HG02798 (cell line): ENCODE results near the gene SGSM1.

Experiments used
- ATAC-seq: cut with Tn5 transposase; IDR thresholded peaks from one replicate; pipeline ENCODE4 v1.9.1; 2021; ENCODE audit warnings: mild to moderate bottlenecking; ENCODE audit not compliant: unreplicated experiment, poor library complexity

Gene SGSM1

GRCh38 chr22:24801901-24802465, 4.0 kb upstream of the SGSM1 start:
- ATAC-seq = no peak

GRCh38 chr22:24803064-24803542, 2.9 kb upstream of the SGSM1 start:
- no peak for ATAC-seq

- ATAC-seq = no peak
Observed at GRCh38 chr22:24806663-24807001, 621 bp downstream of the SGSM1 start.

- ATAC-seq = no peak
Observed at GRCh38 chr22:24807284-24807950, 1.4 kb downstream of the SGSM1 start.

GRCh38 chr22:24809331-24809730, 3.3 kb downstream of the SGSM1 start:
- no peak for ATAC-seq

GRCh38 chr22:24810043-24810749, 4.2 kb downstream of the SGSM1 start:
- no peak for ATAC-seq

DNA sequence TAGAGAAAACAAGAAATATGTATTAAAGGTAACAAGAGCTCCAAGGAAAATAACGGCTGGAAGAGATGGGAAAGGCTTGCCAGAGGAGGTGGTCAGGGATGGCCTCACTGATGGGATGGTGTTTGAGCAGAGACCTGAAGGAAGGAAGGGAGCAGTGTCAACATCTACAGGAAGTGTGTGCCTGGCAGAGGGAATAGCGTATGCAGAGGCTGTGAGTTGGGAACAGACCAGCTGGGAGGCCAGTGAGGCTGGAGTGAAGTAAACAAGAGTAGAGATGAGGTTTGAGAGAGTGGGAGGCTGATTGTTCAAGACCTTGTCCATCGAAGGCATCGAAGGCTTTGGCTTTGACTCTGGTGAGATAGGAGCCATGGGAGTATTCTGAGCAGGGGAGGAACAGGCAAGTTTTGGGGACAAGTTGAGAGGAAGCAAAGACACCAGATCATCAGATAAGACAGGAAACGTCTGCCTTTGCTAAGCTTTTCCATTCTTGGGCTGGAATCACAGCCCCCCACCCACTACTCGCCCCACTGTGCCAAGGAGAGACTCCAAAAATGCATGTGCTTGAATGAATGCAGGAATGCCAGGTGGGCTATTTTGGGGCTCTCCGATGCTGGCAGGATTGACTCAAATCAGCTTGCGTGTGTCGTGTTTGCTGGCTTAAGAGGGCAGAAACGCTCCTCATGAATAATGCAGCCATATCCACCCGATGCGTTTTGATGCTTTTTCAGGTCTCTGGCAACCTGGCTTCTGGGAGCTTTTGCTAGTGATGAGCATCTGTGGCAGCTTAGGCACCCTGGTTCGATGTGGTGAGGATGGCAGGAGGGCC, 7.2 kb downstream of the SGSM1 start:
- no peak for ATAC-seq

DNA sequence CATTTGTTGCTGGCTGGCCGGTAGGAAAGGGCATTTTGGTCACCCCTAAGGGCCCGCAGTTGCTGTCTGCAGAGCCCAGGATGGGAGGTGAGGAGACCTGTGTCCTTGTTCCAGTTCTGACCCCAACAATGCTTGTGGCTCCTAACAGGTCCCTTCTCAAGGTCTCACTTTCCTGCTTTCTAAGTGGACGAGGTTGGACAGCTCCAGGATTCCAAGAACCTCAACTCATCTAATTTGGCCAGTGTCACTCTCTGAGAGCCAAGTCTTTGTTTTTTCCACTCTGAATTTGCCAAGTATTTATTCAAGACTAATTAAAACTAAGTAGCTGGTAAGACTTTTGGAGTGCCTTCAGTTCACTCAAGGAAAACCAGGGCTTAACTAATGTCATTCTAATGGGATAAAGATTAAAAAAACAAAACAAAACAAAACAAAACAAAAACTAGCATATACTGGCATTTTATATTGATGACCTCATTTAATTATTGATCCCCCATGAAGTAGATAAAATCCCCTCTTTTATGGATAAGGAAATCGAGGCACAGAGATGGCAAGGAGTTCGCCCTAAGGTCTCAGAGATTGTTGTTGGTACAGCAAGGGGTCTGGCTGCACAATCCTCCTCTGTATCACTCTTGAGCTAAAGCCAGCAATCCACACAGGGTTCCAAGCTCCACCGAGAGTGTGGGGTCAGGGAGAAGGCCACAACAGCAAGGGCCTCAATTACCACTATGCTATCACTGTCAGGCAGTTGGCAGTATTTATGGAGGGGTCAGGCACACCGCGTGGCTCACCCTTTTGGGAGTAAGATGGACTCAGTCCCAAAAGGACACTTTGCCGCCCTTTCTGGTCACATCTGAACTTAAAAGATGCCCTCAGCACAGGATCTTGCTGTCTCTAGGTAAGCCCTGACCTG, 8.1 kb downstream of the SGSM1 start:
- ATAC-seq = no peak

- ATAC-seq = no peak
Observed at GRCh38 chr22:24816806-24817205, 10.8 kb downstream of the SGSM1 start.

DNA sequence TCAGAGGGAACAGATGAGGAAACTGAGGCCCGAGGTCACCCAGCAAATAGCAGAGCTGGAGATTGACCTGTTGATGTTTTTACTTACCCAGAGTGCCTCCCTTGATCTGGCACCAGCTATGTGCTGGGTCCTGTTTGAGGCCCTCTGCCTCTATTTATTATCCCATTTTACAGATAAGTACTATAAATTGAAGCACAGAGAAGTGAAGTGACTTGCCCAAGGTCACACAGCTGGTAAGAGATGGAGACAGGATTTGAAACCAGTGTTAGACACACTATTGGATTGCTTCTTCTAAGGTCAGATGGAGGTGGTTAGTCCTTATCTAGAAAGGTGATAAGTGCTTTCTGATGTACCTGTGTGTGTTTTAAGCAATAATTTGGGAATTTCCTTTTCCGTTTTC, 13.5 kb downstream of the SGSM1 start:
- ATAC-seq = no peak

DNA sequence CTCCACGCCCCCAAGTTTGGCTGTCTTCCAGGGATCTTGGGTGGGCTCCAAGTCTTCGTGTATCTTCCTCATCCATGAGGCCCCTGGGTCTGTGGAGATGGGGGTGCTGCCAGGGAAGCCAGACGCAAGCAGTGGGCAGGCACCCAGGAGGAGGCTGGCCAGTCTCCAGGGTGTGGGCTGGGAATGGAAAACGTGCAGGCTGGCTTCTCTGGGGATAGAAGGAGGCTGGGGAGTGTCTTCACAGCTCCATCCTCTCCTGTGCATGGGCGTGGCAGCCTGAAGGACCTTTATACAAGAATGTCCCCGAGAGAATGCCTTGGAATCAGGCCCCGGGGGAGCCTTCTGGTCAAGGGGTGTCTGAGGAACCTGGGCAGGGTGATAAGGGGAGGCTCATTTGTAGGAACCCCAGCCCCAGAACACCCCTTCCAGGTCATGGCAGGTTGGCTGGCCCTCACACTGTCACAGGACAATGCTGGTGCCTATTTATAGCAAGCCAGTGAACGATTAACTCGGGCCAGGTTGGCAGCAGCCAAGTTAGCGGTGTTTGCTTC, 14.0 kb downstream of the SGSM1 start:
- ATAC-seq = no peak

DNA sequence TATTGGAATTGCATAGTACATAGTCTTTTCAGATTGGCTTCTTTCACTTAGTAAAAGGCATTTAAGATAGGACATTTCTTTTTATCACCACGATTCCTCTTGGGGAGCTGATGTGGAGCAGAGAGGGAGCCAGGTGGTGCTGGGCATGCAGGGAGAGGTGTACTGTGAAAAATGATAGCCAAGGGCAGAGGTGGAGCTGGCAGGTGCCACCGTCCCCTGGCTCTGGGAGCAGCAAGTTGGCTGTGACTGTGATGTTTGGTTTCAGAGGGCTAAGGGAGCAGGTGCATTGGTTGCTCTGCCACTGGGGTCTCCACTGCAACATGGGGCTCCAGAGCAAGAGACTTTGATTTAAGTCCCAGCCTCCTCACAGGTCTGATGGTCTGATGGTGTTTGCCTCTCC, 16.5 kb downstream of the SGSM1 start:
- ATAC-seq = no peak

- ATAC-seq = no peak
Observed at GRCh38 chr22:24823787-24824186, 17.8 kb downstream of the SGSM1 start.

DNA sequence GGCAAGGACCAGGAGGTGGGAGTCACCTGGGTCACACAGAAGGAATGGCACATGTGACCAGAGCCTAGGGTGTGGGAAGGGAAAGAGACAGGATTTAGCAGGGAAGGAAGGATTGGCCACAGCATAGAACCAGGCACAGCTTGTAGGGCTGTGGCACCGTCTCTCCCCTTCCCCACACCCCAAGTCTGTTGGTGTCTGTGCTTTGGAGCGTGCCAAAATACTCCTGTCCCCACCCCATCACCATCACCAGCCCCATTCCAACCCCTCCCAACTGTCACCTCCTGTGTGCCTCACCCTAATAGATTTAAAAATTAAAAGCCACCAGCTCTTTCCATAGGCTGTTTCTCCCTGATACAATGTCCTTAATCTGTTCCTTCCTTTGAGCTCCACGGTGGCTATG, 18.2 kb downstream of the SGSM1 start:
- ATAC-seq = no peak

GRCh38 chr22:24824915-24825314, 18.9 kb downstream of the SGSM1 start:
- no peak for ATAC-seq

DNA sequence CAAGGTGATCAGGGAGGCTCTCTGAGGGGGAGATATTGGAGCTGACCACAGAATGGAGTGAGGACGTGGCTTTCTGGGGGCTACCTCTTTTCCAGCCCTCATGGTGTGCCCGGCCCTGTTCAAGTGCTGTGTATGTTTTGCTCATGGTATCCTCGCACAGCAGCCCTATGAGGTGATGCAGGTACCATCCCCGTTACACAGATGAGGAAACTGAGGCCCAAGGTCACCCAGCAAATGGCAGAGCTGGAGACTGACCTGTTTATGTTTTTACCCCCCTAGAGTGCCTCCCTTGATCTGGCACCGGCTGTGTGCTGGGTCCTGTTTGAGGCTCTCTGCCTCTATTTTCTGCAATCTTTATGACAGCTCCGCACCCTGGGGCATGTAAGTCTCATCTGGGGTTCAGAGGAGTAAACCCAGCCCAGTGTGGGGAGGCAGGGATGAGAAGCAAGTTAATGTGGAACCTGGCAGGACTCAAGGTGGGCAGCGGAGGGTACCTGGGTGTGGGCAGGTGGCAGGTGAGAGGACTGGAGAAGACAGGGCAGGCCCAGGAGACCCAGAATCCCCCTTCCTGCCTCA, 20.8 kb downstream of the SGSM1 start:
- no peak for ATAC-seq

- ATAC-seq = no peak
Observed at GRCh38 chr22:24827296-24827695, 21.3 kb downstream of the SGSM1 start.

DNA sequence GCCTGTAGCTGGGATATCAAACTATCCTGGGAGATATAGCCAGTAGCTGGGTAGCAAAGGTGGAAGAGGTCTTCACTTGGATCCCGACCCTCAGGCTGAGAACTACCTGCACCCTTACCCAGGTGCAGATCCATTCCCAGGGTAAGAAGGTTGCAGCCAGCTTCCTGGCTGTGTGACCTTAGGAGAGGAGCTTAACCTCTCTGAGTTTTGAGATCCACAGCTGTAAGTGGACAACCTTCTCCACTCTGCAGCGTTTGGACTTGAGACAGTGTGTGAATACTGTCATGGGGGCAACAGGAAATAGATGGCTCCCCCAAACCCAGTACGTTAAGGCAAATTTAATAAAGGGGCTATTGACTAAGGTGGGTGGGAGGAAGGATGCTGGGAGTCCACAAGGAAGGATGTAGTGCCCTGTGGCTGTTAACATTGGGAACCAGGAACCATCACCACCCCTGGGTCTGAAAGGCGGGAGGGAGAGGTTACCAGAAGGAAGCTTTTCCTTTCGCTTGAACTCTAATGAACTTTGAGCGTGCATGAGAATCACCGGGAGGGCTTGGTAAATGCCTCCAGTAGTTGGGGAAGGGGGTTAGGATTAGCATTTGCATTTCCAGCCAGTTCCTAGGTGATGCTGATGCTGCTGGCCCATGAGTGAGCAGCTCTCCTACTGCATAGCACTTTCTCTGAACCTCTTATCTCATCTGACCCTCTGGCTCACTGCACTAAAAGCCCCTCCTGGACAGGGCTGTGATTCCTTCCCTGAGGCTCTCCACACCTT, 24.4 kb downstream of the SGSM1 start:
- ATAC-seq = no peak

DNA sequence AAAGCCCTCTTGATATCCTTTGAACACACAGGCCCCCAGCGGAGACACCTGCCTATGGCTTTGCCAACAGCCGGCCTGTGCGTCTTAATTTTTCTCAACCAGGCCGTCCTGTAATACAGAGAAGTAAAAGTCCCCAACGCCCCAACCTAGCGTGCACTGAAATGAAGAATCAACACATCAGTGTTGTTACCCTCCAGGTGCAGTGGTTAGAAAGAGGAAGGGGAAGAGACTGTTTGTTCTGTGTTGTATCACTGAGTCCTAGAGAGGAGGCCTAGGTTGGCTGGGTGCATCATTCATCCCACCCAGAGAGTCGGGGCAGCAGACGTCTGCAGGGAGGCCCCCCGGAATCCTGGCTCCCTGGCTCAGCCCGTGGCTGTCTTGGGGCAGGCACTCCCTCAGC, 25.7 kb downstream of the SGSM1 start:
- ATAC-seq = no peak
